Activated T-cell treated with anti-CD3 and anti-CD28 coated beads, Interleukin-2, amount 50 U/mL, for 1 hour (primary cell): ENCODE measurements around the gene IL15.
"Not testable (repeated sequence)": the region's sequence is repeated elsewhere in the genome, so short reads cannot be mapped to it uniquely, and the experiment has no call there.

ENCODE experiments used
- DNase-seq: peaks from one replicate; pipeline ENCODE4 v3.0.0-alpha.2; 2020

The IL15 gene

DNA sequence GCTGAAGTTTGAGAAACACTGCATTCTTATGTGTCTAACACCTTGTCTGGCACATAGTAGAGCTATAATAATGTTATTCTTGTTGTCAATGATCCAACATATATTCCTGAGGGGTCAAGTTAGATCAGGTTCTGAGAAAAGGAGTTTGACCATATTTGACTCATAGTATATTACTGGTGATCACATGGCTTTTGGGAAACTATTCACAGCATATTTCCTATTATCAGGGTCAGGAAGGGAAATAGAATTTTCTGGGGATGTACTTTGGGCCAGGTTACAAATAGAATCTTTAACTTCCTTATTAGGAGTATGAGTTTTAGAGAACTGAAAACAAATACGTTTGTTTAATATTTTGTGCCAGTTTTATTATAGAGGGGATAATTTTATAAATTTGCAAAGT is 11.6 kb downstream of the IL15 start:
- DNase-seq = no peak

DNA sequence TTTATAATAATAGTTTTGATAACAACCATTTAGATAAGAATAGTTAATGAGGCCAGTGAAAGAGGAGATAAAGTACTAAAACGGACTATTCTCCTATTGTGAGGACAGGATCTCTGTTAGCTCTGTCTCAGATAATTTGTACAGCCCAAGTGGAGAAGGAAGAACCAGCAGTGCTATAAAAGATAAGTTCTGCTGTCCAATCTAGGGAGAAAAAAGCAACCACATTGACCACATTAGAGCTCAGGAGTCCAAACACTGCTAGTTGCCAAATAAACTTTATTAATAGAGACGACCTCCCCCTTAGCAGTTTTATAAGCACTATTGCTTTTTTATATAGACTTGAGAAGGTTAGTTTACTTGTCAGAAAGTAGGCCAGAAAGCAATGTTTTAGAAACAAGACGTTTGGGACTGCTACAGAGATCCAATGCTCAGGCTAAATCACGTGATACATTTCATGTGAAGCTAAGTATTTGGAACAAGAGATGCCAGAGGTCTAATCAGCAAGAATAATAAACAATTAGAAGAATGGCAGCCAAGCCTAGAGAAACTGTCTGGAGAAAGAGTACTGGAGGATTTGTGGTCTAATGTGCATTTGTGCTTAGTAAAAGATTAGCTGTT is 15.9 kb downstream of the IL15 start:
- DNase-seq = no peak

GRCh38 chr4:141654098-141654497 is 17.7 kb downstream of the IL15 start:
- no peak for DNase-seq

DNA sequence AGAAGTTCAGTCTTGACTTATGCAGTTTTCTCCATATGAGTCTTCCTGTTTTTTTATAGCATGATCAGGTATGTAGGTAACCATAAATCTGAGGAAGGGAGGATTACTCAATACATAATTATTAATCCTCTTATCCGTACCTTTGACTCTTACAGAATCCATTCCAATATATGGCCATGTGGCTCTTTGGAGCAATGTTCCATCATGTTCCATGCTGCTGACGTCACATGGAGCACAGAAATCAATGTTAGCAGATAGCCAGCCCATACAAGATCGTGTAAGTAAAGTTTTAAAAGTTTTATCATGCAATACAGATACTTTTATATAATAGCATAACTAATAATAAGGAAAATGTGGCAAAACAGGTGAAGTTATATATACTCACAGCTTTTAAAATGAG is 19.6 kb downstream of the IL15 start:
- no peak for DNase-seq

GRCh38 chr4:141657550-141658250 is 21.3 kb downstream of the IL15 start:
- no peak for DNase-seq

DNA sequence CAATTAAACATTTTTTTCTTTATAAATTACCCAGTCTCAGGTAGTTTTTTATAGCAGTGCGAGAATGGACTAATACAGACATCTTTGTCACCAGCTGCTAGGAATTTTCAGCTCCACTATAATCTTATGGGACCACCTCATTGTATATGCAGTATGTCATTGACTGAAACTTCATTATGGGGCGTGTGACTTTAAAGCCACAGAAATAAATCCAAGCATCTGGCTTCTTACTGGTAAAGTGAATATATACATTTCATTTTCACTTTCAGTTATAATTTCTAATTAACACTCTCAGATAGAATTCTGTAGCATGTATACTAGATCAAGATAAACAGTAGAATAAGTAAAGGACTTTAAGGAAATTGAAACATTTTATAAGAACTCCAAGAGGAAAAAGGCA is 21.9 kb downstream of the IL15 start:
- no peak for DNase-seq

GRCh38 chr4:141659539-141659938 is 23.2 kb downstream of the IL15 start:
- no peak for DNase-seq

DNA sequence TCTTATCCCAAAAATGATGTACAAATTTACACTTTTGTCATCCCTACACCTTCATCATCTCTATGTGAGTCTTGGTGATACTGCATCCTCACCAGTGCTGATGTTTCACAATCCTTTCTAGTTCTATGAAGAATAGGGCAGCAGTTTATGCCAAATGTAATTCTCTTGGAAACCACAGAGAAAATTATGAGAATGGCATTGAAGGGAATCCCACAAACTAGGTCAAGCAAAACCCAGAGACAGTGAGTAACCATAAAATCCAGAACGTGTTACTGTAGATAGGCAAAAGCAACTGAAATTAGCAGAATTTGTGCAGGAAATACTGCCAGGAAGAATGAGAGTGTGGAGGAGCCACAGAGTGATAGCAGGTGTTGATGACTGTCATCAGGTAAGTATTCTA is 24.5 kb downstream of the IL15 start:
- no peak for DNase-seq

DNA sequence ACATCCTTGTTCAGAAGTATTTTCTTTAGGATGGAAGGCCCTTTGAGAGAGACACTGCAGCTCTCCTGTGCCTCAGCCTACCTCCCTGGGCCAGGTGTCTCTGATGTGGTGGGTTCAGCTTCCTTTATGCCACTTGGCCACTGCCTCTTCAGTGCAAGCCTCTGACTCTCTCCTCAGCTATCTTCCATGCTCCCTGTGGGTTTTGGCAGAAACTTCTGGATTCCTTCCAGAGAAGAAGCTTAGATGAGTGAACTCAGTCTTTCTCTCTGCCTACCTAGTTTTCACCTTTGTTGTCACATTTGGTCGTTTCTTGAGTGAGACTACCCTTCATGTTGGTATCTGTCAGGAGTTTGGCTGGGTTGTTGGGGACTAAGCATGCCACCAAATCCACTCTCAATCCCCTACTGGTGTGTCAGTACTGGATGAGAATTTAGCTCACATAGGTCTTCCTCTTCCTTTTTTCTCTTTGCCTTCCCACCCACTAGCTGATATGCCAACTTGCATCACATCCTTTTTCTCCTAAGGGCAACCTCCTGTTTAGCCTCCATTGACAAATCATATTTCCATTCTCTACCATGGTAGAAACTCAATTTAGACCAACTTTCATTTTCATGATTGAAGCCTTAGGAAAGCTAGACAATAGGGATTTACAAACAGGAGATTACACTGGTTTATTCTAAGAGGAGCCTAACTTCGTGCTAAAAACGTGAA is 32.0 kb downstream of the IL15 start:
- DNase-seq = no peak

- DNase-seq = no peak
Measured at GRCh38 chr4:141669501-141669900, 33.1 kb downstream of the IL15 start.

DNA sequence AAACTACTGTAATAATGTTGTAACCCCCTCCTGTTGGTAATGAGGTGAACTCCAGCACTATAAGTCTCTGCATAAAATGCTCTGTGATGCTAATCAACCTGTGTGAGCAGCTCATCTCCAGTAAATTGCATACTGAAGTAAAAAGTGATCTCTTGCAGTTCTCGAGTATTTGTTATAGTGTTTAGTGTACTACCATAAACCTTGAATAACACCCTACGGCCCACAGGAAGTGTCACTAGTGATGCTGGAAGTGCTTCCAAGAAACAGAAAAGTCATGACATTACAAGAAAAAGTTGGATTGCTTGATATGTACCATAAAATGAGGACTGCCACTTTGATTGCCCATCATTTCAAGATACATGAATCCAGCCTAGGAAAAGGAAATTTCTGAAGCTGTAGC is 39.0 kb downstream of the IL15 start:
- no peak for DNase-seq

DNA sequence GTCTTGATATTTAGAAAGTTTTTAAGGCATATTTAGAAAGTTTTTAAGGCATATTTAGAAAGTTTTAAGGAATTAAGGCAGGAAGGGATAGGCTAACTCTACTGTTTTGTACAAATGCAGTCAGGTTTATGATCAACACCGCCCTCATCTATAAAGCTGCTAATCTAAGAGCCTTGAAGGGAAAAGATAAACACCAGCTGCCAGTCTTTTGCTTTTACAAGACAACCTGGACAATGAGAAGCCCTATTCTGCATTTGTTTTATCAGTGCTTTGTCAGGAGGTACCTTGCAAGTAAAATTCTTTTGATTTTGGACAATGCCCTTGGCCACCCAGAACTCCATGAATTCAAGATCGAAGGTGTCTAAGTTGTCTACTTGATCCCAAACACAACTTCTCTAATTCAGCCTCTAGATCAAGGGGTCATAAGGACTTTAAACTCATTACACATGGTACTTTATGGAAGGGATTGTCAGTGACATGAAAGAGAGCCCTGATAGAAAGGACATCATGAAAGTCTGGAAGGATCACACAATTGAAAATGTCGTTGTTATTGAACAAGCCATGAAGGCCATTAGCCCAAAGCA is 39.8 kb downstream of the IL15 start:
- DNase-seq = no peak

GRCh38 chr4:141680060-141680459 is 43.7 kb downstream of the IL15 start:
- DNase-seq = no peak

DNA sequence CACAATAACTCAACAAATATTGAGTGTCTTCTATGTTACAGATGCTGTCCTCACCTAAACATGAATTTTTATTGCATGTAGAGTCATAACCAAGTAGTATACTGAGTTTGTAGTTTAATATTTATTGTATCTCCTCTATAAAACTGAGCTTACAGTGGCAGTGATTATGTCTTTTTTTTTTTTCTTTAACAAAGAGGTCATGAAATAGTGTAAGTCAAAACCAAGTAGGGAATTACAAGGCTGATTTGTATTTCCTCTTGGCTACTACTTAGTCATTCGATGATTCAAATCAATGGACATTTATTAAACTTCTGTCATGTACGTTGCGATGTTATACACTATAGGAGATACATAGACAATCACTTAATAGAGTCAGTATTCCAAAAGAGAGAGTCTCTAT is 48.4 kb downstream of the IL15 start:
- no peak for DNase-seq

GRCh38 chr4:141686146-141686775 is 49.9 kb downstream of the IL15 start:
- no peak for DNase-seq

DNA sequence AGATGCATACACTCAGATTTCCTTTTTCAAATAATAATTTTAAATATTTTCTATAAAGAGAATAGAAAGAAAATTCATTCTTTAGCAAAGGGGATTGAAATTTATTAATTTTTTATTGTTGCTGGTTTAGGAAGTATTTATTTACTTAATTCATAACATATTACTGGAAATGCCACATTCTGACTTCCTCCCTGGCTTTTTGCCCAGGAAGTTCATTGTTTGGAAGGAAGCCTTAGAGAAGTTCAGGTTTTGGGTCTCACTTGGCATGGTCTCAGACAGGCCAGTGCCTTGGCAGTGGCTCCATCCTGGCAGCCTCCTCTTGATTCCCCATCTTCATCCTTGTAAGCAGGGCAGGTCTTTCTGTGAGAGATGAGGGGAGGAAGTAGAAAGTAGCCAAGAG is 50.5 kb downstream of the IL15 start:
- no peak for DNase-seq

DNA sequence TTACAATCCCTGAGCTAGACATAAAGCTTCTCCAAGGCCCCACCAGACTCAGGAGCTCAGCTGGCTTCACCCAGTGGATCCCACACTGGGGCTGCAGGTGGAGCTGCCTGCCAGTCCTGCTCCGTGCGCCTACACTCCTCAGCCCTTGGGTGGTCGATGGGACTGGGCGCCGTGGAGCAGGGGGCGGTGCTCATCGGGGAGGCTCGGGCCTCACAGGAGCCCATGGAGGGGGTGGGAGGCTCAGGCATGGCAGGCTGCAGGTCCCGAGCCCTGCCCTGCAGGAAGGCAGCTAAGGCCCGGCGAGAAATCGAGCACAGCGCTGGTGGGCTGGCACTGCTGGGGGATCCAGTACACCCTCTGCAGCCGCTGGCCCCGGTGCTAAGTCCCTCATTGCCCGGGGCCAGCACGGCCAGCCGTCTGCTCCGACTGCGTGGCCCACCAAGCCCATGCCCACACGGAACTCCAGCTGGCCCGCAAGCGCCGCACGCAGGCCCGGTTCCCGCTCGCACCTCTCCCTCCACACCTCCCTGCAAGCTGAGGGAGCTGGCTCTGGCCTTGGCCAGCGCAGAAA is 53.4 kb downstream of the IL15 start:
- DNase-seq = not testable (repeated sequence)

GRCh38 chr4:141691247-141691646 is 54.9 kb downstream of the IL15 start:
- DNase-seq = not testable (repeated sequence)

- no peak for DNase-seq
Measured at GRCh38 chr4:141692081-141692480, 55.7 kb downstream of the IL15 start.

DNA sequence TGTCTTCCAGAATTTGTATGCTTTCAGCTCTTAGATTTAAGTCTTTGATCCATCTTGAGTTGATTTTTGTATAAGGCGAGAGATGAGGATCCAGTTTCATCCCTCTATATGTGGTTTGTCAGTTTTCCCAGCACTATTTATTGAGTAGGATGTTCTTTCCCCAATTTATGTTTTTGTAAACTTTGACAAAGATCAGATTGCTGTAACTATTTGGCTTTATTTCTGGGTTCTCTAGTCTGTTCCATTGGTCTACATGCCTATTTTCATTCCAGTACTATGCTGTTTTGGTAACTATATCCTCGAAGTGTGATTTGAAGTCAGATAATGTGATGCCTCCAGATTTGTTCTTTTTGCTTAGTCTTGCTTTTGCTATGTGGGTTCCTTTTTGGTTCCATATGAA is 60.7 kb downstream of the IL15 start:
- no peak for DNase-seq

GRCh38 chr4:141702472-141703182 is 66.2 kb downstream of the IL15 start:
- no peak for DNase-seq

DNA sequence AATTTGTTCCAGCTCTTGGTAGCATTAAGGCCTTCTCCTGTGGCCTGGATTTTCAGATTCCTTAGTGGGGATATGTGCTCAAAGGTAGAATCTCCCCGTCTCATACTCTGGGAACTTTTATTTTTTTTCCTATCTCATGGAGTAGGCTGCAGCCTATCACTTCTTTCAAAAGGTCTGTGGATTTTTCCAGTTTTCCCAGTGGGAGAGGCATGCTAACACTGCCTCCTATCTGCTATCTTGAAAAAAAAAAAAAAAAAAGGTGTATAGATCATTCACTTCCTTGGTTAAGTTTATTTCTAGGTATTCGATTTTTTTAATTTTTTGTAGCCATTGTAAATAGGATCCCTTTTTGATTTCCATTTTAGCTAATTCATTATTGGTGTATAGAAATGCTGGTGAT is 67.1 kb downstream of the IL15 start:
- no peak for DNase-seq
